ENCODE measurements around the gene EEFSEC.

The EEFSEC gene

DNA sequence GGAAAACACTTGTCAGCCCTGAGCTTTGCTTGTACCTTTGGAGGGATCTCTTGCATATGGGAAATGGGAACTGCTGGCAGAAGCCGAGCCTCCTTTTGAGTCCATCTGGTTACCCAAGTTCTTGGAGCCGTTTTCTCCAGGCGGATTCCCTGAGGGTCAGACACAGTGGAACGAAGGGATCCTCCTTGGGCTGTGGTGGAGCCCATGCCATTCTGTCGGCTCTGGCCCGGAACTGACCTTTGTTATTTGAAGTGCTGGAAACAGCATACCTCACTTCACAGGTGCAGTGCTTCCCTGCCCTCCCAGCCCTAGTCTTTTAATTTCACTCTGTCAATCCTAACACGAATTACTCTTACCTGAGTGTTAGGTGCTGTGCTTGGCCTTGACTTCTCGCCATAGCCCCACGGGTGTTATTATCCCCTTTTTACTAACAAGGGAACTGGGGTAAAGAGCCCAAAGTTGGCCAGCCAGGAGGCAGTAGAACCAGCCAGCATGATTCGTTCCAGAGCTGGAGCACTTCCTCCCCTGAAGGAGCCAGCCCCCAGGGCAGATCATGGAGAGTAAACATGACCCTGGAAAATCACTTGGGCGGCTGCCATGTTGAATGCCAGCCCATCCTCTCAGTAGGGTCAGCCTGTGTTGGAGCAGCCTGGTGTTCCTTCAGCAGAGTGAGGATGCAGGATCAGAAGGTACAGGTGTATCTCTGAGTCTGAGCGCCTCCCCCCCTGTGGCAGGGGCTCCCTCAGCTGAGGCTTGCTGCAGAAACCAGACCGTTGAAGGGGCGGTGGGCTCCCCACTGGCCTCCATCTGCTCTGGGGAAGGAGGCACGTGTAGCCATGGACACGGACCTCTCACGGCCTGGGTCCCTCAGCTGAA, 170.2 kb downstream of the EEFSEC start:
- H2AFZ ChIP-seq (ENCODE audit: low read depth, low read length): no peak overlapping the region
- H3K36me3 ChIP-seq (replicated peaks; ENCODE audit: low read depth, low read length): no peaks in the 10 kb centered on the region
- H3K9ac ChIP-seq (ENCODE audit: low read length): no peak overlapping the region
- H3K27ac ChIP-seq (ENCODE audit: low read length): no peak overlapping the region
- no peaks in the 10 kb centered on the region for H3K27me3 ChIP-seq (ENCODE audit: low read depth, low read length)
- no peaks in the 10 kb centered on the region for H3K79me2 ChIP-seq (ENCODE audit: low read length)
- no peaks in the 10 kb centered on the region for H3K4me1 ChIP-seq (ENCODE audit: low read length)
- no peaks in the 10 kb centered on the region for H3K9me3 ChIP-seq (ENCODE audit: insufficient read depth, low read length)
- no peaks in the 10 kb centered on the region for H4K20me1 ChIP-seq (ENCODE audit: insufficient read depth, low read length)
- TF ChIP-seq EZH2phosphoT487 (IDR thresholded peaks at IDR 0.05; ENCODE audit: low read depth): no peak
- TF ChIP-seq, protein P1, sequence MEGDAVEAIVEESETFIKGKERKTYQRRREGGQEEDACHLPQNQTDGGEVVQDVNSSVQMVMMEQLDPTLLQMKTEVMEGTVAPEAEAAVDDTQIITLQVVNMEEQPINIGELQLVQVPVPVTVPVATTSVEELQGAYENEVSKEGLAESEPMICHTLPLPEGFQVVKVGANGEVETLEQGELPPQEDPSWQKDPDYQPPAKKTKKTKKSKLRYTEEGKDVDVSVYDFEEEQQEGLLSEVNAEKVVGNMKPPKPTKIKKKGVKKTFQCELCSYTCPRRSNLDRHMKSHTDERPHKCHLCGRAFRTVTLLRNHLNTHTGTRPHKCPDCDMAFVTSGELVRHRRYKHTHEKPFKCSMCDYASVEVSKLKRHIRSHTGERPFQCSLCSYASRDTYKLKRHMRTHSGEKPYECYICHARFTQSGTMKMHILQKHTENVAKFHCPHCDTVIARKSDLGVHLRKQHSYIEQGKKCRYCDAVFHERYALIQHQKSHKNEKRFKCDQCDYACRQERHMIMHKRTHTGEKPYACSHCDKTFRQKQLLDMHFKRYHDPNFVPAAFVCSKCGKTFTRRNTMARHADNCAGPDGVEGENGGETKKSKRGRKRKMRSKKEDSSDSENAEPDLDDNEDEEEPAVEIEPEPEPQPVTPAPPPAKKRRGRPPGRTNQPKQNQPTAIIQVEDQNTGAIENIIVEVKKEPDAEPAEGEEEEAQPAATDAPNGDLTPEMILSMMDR (IDR thresholded peaks at IDR 0.05; ENCODE audit: low read depth, low read length): no peak
- no peak overlapping the region for H3K4me2 ChIP-seq (ENCODE audit: low read length)
- no peak overlapping the region for H3K4me3 ChIP-seq (ENCODE audit: low read length)

DNA sequence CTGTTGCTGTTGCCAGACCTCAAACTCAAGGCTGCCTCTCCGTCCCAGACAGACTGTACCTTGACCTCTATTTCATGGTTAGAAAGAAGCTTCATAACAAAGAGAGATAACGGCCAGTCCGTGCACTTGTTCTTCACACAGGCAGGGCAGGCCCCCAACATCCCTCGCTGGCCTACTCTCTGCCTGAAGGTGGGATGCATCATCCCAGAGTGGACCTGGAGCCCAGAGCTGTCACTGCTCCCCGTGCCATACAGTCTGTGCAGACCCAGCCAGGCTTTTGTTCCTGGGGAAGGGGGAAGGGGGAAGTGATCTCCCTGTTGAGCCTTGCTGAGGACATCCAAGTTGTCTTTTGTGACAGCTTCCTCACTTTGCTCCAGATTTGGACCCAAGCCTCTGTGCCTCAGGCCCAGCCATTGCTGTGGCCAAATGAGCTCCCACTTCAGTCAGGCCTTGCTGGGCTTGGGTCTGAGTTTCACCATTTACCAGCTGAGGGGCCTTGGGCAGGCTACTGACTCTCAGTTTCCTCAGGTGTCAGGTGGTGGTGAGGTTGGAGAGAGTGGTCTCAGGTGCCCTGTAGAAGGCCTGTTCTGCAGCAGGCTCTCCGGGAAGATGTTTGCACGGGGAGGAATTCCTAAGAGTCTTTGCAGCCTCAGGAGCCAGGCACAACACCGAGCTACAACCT, 171.8 kb downstream of the EEFSEC start:
- Histone ChIP-seq H3K4me3 (ENCODE audit: low read length) (no peak overlapping the region), H3K27ac (ENCODE audit: low read length) (no peak overlapping the region), H3K4me2 (ENCODE audit: low read length) (no peak overlapping the region), H2AFZ (ENCODE audit: low read depth, low read length) (no peak overlapping the region), H3K9ac (ENCODE audit: low read length) (no peak overlapping the region), H3K36me3 (replicated peaks; ENCODE audit: low read depth, low read length) (no peaks in the 10 kb centered on the region), H3K27me3 (ENCODE audit: low read depth, low read length) (no peaks in the 10 kb centered on the region), H4K20me1 (ENCODE audit: insufficient read depth, low read length) (no peaks in the 10 kb centered on the region), H3K9me3 (ENCODE audit: insufficient read depth, low read length) (no peaks in the 10 kb centered on the region), H3K79me2 (ENCODE audit: low read length) (no peaks in the 10 kb centered on the region), H3K4me1 (ENCODE audit: low read length) (no peaks in the 10 kb centered on the region)
- TF ChIP-seq, protein P1 (IDR thresholded peaks at IDR 0.05; ENCODE audit: low read depth, low read length): no peak
- TF ChIP-seq EZH2phosphoT487 (IDR thresholded peaks at IDR 0.05; ENCODE audit: low read depth): no peak

GRCh38 chr3:128326051-128326823, 173.0 kb downstream of the EEFSEC start:
- Histone ChIP-seq H4K20me1 (ENCODE audit: insufficient read depth, low read length) (no peaks in the 10 kb centered on the region), H3K79me2 (ENCODE audit: low read length) (no peaks in the 10 kb centered on the region), H3K9me3 (ENCODE audit: insufficient read depth, low read length) (no peaks in the 10 kb centered on the region), H3K27me3 (ENCODE audit: low read depth, low read length) (no peaks in the 10 kb centered on the region), H3K9ac (ENCODE audit: low read length) (no peak overlapping the region), H3K27ac (ENCODE audit: low read length) (no peak overlapping the region), H3K4me2 (ENCODE audit: low read length) (no peak overlapping the region), H3K4me3 (ENCODE audit: low read length) (no peak overlapping the region), H2AFZ (ENCODE audit: low read depth, low read length) (no peak overlapping the region), H3K36me3 (replicated peaks; ENCODE audit: low read depth, low read length) (no peaks in the 10 kb centered on the region), H3K4me1 (ENCODE audit: low read length) (no peaks in the 10 kb centered on the region)
- TF ChIP-seq EZH2phosphoT487 (IDR thresholded peaks at IDR 0.05; ENCODE audit: low read depth): no peak
- TF ChIP-seq, protein P1 (IDR thresholded peaks at IDR 0.05; ENCODE audit: low read depth, low read length): no peak

DNA sequence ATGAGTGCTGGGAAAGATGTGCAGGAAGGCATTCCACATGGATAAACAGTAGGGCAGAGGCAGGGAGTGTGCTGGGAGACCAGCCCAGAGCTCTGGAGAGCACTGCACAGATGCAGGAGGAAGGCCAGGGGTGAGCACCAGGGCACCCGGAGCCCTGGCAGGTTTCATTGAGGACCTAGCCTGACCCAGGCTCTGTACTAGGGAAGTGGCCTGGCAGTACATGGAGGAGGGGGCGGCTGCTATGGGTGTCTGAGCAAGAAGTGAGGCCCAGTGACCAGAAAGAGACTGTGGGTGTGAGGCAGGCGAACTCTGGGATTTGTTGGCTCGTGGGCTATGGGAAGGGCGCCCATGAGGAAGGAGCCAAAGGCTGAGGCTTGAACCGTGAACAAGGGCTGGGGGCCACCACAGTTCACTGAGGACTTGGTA, 174.3 kb downstream of the EEFSEC start:
- H3K27me3 ChIP-seq (ENCODE audit: low read depth, low read length): no peaks in the 10 kb centered on the region
- H3K36me3 ChIP-seq (replicated peaks; ENCODE audit: low read depth, low read length): no peaks in the 10 kb centered on the region
- no peaks in the 10 kb centered on the region for H3K9me3 ChIP-seq (ENCODE audit: insufficient read depth, low read length)
- H3K4me3 ChIP-seq (ENCODE audit: low read length): no peak overlapping the region
- H3K4me2 ChIP-seq (ENCODE audit: low read length): no peak overlapping the region
- no peak overlapping the region for H3K27ac ChIP-seq (ENCODE audit: low read length)
- TF ChIP-seq, protein P1 (IDR thresholded peaks at IDR 0.05; ENCODE audit: low read depth, low read length): no peak
- no peak for TF ChIP-seq EZH2phosphoT487 (IDR thresholded peaks at IDR 0.05; ENCODE audit: low read depth)
- no peaks in the 10 kb centered on the region for H4K20me1 ChIP-seq (ENCODE audit: insufficient read depth, low read length)
- H3K4me1 ChIP-seq (ENCODE audit: low read length): no peaks in the 10 kb centered on the region
- H2AFZ ChIP-seq (ENCODE audit: low read depth, low read length): no peak overlapping the region
- H3K79me2 ChIP-seq (ENCODE audit: low read length): no peaks in the 10 kb centered on the region
- no peak overlapping the region for H3K9ac ChIP-seq (ENCODE audit: low read length)

All from OCI-LY3 (cell line).